GM19438 (cell line): ENCODE data around the gene CDH4.

Experiments
- ATAC-seq: cut with Tn5 transposase; IDR thresholded peaks from one replicate; pipeline ENCODE4 v1.9.1; 2021; ENCODE audit warnings: low read depth; ENCODE audit not compliant: unreplicated experiment

The CDH4 gene

GRCh38 chr20:61922411-61922810 is 670.4 kb downstream of the CDH4 start:
- ATAC-seq = no peak

- ATAC-seq = no peak
These were observed 670.9 kb downstream of the CDH4 start for GRCh38 chr20:61922936-61923335.

- no peak for ATAC-seq
These were observed 671.5 kb downstream of the CDH4 start for GRCh38 chr20:61923371-61924166.

DNA sequence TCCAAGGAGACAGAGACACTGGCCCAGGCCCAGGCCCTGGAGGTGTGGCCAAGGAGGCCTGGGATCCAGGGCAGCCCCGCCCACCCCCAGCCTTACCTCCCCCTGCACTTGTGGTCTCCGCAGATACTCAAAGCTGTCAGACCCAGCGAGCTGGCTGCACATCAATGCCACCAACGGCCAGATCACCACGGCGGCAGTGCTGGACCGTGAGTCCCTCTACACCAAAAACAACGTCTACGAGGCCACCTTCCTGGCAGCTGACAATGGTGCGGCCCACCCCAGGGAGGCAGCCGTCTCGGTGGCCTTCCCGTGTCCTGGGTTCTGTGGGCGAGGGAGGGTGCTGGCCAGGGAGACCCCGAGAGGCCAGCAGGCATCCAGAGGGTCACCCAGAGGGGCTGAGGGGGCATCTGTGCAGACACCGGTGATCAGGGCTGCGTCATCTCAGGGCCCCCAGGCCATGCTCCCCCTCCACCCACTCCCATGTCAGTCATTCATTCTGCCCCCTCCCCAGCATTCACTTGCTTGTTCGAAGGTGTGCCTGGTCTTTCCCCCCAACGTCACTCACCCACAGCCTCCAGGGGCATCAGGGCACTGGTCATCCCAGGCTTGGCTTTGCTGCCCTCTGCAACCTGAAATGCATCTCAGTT is 672.3 kb downstream of the CDH4 start:
- ATAC-seq = no peak

DNA sequence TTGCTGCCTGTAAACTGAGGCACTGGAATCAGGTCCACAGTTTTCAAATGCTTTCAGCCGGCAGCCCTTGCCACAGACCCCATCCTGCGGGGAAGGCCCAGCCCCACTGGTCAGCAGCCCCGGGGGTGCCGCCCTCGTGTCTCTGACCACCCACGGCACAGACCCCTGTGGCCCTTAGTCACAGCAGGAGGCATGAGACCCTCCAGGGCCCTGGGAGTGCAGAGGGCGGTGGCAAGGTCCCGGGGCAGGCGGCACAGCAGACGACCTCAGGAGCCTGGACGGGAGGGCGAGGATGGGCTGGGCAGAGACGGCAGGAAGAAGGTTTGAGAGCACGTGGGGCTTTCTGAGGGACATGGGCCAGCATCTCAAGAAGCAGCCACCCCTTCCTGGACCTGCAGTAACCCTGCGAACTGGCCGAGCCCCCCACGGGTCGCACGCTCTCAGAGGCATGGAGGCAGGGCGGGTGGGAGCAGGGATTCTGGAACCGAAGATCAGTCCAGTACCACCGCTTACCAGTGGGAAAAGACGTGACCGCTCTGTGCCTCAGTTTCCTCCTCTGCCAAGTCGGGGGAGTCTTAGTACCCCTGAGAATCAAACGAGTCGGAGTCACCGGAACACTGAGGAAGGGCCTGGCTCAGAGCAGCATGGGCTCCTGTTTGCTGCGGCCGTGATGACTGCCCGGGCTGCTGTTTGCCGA is 672.9 kb downstream of the CDH4 start:
- no peak for ATAC-seq

DNA sequence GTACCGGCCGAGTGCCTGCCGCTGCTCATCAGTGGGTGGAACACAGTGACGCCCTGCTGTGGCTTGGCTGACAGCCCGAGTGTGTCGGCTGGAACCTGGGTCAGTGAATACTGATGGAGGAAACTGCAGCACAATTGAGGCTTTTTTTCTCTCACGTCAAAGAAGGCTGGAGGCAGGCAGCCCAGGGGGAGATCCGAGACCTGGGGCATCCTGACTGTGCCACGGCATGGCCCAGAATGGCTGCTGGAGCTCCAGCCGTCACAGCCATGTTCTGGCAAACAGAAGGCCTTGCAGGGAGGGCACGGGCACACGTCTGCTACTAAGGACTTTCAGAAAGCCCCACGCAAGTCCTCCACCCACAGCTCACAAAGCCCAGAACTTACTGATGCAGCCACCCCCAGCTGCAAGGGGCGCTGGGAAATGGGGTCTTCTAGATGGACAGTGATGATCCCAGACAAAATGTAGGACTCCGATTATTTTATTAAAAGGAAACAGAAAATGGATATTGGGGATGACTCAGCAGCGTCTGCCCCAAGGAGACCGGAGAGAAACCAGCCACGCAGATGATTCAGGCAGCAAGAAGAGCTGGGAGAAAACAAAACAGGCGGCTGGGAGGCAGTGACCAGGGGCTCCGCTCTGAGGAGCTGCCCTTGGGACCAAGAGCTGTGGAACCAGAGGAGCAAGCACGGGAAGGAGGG is 673.6 kb downstream of the CDH4 start:
- ATAC-seq = no peak

DNA sequence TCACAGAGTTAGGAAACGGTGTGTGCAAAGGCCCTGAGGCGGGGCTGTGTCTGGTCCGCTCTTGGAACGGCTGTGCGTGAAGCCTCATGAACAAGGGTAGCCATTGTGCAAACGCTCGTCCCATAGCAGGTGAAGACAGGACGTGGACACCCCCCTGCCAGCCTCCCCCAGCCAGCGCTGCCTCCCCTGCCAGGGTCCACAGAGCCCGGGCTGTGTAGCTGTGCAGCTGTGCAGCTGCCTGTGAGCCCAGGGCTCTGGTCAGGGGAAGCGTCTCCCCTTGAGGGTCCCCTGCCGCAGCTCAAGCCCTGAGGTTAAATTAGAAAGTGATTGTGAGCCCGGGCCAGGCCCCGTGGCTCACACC is 674.2 kb downstream of the CDH4 start:
- ATAC-seq = no peak

GRCh38 chr20:61926796-61927192 is 674.7 kb downstream of the CDH4 start:
- no peak for ATAC-seq

DNA sequence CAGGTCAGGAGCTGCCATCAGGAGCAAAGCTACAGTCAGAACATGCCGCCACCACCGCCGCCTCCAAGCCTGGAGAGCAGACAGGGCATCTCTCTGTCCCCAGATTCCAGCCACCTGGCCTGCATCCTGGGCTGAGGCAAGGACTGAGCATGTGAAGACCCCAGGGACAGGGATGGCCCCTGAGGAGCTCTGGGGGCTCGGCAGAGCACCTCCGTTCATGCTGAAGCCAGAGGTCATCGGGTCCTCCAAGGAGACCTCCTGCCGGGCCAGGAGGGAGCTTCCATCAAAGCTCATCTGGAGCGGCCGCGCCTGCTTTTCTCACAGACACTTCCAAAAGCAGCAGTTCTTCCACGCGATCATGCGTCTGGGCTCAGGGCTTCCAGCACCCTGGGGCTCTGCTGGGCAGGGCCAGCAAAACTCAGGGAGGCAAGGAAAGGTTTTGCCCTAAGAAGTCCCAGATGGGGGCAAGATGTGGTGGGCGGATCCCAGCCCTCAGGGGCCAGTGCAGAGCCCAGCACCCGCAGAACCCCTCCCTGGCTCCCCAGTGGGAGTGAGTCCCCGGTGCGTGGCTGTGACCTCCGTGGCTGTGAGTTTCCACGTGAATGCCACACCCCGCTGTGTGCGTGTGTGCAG is 675.2 kb downstream of the CDH4 start:
- ATAC-seq = no peak

- no peak for ATAC-seq
These were observed 675.9 kb downstream of the CDH4 start for GRCh38 chr20:61927826-61928541.

GRCh38 chr20:61929561-61929960 is 677.5 kb downstream of the CDH4 start:
- no peak for ATAC-seq

GRCh38 chr20:61929971-61930666 is 678.1 kb downstream of the CDH4 start:
- no peak for ATAC-seq

GRCh38 chr20:61930776-61931475 is 678.9 kb downstream of the CDH4 start:
- ATAC-seq = no peak

- ATAC-seq = no peak
These were observed 679.6 kb downstream of the CDH4 start for GRCh38 chr20:61931476-61932198.

DNA sequence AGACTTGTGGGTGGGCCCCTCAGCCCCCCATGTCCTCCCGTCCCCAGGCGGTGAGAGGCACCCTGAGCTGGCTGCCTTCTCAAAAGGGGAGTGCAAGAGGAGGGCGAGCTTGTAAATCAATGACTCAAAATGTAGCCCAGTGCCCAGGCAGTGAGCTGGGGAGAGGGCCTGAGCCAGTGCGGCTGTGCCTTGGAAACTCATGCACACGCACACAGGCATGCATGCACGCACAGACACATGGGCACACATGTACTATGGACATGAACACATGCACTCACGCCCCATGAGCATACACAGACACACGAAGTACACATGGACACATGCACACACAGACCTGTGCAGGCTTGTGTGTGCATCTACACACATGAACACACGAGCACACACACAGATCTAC is 680.1 kb downstream of the CDH4 start:
- ATAC-seq = no peak

GRCh38 chr20:61932711-61933480 is 680.8 kb downstream of the CDH4 start:
- no peak for ATAC-seq

GRCh38 chr20:61933481-61933950 is 681.5 kb downstream of the CDH4 start:
- no peak for ATAC-seq
